ENCODE data around the gene TPRG1.

DNA sequence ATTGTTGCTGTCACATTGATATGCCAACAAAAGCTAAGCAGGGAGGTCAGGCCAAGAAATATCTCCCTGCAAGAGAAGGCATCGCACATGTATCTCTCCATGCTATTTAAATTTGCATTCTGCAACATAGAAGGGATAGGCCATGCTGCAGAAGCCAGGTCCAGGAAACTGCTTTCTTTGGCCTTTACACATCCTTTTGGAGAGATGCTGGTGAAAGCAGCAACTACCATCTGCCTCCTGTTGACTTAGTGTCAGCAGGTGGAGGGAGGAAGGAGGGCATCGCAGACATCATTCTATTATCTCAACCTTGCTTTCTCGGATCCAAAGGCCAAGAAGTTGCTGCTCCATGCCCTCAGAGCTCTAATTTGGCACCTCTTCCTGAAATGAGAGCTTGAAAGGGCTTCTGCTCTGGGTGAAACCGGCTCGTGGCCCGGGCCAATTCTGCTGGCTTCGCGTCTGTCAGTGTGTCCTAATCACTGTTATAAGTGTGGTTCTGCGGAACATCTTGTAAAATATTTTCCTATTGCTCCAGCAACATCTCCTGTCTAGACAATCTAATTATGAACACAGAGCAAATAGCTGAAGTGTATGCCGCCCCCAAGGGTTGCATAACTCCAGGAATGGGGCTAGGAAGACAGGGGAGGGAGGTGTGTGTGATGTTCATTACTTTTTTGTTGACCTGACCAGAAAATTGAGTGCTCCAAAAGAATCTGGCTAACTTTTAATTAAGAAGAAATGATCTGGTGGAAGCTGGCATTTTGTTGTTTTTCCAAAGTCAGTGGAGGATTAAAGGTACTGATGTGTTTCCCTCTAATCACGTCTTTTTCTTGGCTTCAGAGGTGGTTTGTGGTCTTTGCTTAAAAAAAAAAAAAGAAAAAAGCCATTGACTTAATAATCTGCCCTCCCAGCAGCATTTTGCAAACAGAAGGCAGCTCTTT lies 89.1 kb downstream of the TPRG1 start:
- no peak for TF ChIP-seq EZH2 (IDR thresholded peaks at IDR 0.05)
- no peak for TF ChIP-seq EZH2phosphoT487 (IDR thresholded peaks at IDR 0.05)
- TF ChIP-seq, protein P1, sequence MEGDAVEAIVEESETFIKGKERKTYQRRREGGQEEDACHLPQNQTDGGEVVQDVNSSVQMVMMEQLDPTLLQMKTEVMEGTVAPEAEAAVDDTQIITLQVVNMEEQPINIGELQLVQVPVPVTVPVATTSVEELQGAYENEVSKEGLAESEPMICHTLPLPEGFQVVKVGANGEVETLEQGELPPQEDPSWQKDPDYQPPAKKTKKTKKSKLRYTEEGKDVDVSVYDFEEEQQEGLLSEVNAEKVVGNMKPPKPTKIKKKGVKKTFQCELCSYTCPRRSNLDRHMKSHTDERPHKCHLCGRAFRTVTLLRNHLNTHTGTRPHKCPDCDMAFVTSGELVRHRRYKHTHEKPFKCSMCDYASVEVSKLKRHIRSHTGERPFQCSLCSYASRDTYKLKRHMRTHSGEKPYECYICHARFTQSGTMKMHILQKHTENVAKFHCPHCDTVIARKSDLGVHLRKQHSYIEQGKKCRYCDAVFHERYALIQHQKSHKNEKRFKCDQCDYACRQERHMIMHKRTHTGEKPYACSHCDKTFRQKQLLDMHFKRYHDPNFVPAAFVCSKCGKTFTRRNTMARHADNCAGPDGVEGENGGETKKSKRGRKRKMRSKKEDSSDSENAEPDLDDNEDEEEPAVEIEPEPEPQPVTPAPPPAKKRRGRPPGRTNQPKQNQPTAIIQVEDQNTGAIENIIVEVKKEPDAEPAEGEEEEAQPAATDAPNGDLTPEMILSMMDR (IDR thresholded peaks at IDR 0.05), result no peak

All from neural progenitor cell (in vitro differentiated cells).